ENCODE data around the gene CD59.

GRCh38 chr11:33670250-33671011, 65.8 kb downstream of the CD59 start:
- TF ChIP-seq CTCF (IDR thresholded peaks at IDR 0.05) (no peak), POLR2A (IDR thresholded peaks at IDR 0.05) (no peak)

All from tibial nerve (tissue), 3 donors.